Keratinocyte (primary cell): ENCODE measurements around the gene ELK3. TPM values are rescaled to one million over a fixed set of nuclear protein-coding genes. Genes with fewer than 3 reads are reported as not detected.

Source experiments
- DNase-seq: peaks from one replicate; pipeline ENCODE4 v3.0.0-alpha.2; 2011; ENCODE audit warnings: low read depth, missing footprints, low spot score
- FAIRE-seq: peaks from 2 replicates; lab custom pipeline; 2011; peaks lifted over from hg19 to GRCh38; lab: Jason Lieb, UNC
- H2AFZ ChIP-seq: 2 replicates; pipeline ENCODE4 v1.6.0; 2012; ENCODE audit warnings: low read length, control low read depth, inconsistent platforms; ENCODE audit not compliant: control insufficient read depth
- H3K27ac ChIP-seq: 2 replicates; pipeline ENCODE4 v1.5.1; 2011; ENCODE audit warnings: low read length; ENCODE audit not compliant: control insufficient read depth, insufficient read depth
- H3K27me3 ChIP-seq: 3 replicates; pipeline ENCODE4 v1.6.0; 2011; ENCODE audit warnings: low read length; ENCODE audit not compliant: control insufficient read depth, insufficient read depth; ENCODE audit errors: extremely low read depth
- H3K36me3 ChIP-seq, 2 experiments: 2 replicates in 1 of 2; 3 replicates in 1 of 2; pipeline ENCODE4 v1.5.1; 2011; ENCODE audit warnings: low read length in 2 of 2, mild to moderate bottlenecking in 1 of 2; ENCODE audit not compliant: control insufficient read depth in 2 of 2, insufficient read depth in 2 of 2; ENCODE audit errors: extremely low read depth in 1 of 2
- H3K4me1 ChIP-seq: 3 replicates; pipeline ENCODE4 v1.5.1; 2011; ENCODE audit warnings: low read length; ENCODE audit not compliant: control insufficient read depth, insufficient read depth; ENCODE audit errors: extremely low read depth
- H3K4me2 ChIP-seq: 3 replicates; pipeline ENCODE4 v1.6.0; 2011; ENCODE audit warnings: low read depth, low read length; ENCODE audit not compliant: control insufficient read depth, insufficient read depth; ENCODE audit errors: extremely low read depth
- H3K4me3 ChIP-seq, 3 experiments: fragments of 200-600 bp in 1 of 3; sonication (generic) in 1 of 3; 2 replicates in 2 of 3; 3 replicates in 1 of 3; pipeline ENCODE4 v1.5.1; 2011 to 2016; ENCODE audit warnings: low read length in 3 of 3, mild to moderate bottlenecking in 3 of 3, control low read depth in 2 of 3, inconsistent platforms in 1 of 3, low read depth in 1 of 3, mixed read lengths in 1 of 3, mixed run types in 1 of 3, moderate library complexity in 1 of 3; ENCODE audit not compliant: control insufficient read depth in 2 of 3, insufficient read depth in 2 of 3; ENCODE audit errors: extremely low read depth in 1 of 3
- H3K79me2 ChIP-seq: 2 replicates; pipeline ENCODE4 v1.6.0; 2012; ENCODE audit warnings: low read length; ENCODE audit not compliant: control insufficient read depth, insufficient read depth
- H3K9ac ChIP-seq: 3 replicates; pipeline ENCODE4 v1.6.0; 2011; ENCODE audit warnings: low read length; ENCODE audit not compliant: control insufficient read depth, insufficient read depth; ENCODE audit errors: extremely low read depth
- H3K9me1 ChIP-seq: 3 replicates; pipeline ENCODE4 v1.6.0; 2011; ENCODE audit warnings: low read length; ENCODE audit not compliant: control insufficient read depth, insufficient read depth; ENCODE audit errors: extremely low read depth
- H3K9me3 ChIP-seq: 2 replicates; pipeline ENCODE4 v1.5.1; 2012; ENCODE audit warnings: low read depth, low read length; ENCODE audit not compliant: control insufficient read depth
- H4K20me1 ChIP-seq: 3 replicates; pipeline ENCODE4 v1.6.0; 2011; ENCODE audit warnings: low read length; ENCODE audit not compliant: control insufficient read depth, insufficient read depth; ENCODE audit errors: extremely low read depth
- CTCF ChIP-seq, 3 experiments: IDR thresholded peaks in 1 of 3; conservative IDR thresholded peaks in 1 of 3; optimal IDR thresholded peaks in 1 of 3; 2 replicates in 2 of 3; 3 replicates in 1 of 3; pipeline versions ENCODE3 to v1.5.1; 2011; ENCODE audit warnings: low read length in 3 of 3, mild to moderate bottlenecking in 3 of 3, moderate library complexity in 2 of 3, control low read depth in 1 of 3, inconsistent platforms in 1 of 3; ENCODE audit not compliant: insufficient read depth in 2 of 3; ENCODE audit errors: extremely low read depth in 1 of 3
- EZH2 ChIP-seq: IDR thresholded peaks from one replicate; pipeline ENCODE4 v1.6.1; 2012; ENCODE audit warnings: inconsistent platforms, mild to moderate bottlenecking, low read length, moderate library complexity
- dilution Hi-C: fragments of 300-500 bp; cut with MboI; formaldehyde crosslinking; loops from one replicate; pipeline ENCODE4 v1.7.0; 2020; ENCODE audit warnings: low sequenced_read_pairs; ENCODE audit not compliant: extremely low pct_ligation_motif_present
- polyA plus RNA-seq, 5 experiments: library from polyadenylated mRNA; depleted of rRNA in 3 of 5; stranded (reverse) in 3 of 5; stranded (forward) in 1 of 5; unstranded in 1 of 5; fragments of >200 nt; gene quantifications; 1 replicate in 1 of 5; 2 replicates in 3 of 5; 3 replicates in 1 of 5; pipeline versions ENCODE4 v1.2.1 to v1.2.3, GENCODE V29; 2011 to 2012; ENCODE audit warnings: missing spikeins in 2 of 5, low read depth in 1 of 5, low replicate concordance in 1 of 5

Gene ELK3
- polyA plus RNA-seq, 1 donor (not counting 4 experiments of a cell fraction or from before 2014, with no cell fraction given): 28.2 TPM

DNA sequence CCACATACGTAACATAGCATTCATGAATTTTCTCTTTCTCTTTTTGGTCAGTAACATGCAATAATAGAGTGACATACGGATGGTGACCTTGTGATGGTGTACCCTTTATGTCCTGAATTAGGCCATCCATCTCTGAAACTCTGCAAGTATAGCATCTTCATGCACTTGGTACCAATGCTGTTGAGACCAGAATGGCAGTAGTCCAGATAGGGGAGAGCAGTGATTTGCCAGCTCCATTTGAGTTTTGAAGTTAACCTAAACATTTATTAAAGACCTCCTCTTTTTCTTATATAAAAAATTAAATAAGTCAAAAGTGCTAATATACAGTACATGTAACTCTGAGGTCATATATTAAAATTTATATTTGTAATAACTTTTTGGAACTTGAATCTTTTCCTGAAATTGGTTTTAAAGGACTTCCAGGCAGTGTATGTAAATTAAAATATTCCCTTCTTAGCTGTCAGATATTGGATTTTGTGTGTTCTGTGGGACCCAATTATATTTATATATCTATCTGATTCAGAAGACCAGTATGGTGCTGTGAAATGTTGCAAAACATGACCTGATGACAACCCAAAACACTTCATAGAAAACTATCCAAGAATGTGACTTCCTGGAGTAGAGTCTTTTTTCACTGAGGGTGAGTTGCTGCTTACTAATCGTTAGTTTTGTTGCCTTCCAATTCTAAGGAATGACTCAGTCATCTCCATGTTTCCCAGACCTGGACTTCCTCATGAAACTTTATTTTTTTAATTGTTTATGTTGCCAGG lies 3.5 kb downstream of the ELK3 start:
- H2AFZ ChIP-seq: no peak overlapping the region
- peak overlapping the region; percentile 80 for H3K9ac ChIP-seq
- H3K4me3 ChIP-seq: peak overlapping the region in 2 of 3 experiments; percentile 61
- no peaks in the 10 kb centered on the region for H4K20me1 ChIP-seq
- H3K27ac ChIP-seq: peak overlapping the region; percentile 99
- H3K36me3 ChIP-seq: peaks cover 2 to 8% of the 10 kb centered on the region in 2 experiments
- no peaks in the 10 kb centered on the region for H3K9me3 ChIP-seq
- H3K27me3 ChIP-seq: no peaks in the 10 kb centered on the region
- H3K79me2 ChIP-seq: peaks cover 66% of the 10 kb centered on the region
- peak; percentile 86 for DNase-seq
- peaks cover 33% of the 10 kb centered on the region for H3K4me1 ChIP-seq
- peak; percentile 84 for FAIRE-seq
- no peaks in the 10 kb centered on the region for H3K9me1 ChIP-seq
- TF ChIP-seq CTCF (optimal IDR thresholded peaks at IDR 0.05 in 1 of 3, IDR thresholded peaks at IDR 0.05 in 1 of 3, conservative IDR thresholded peaks at IDR 0.05 in 1 of 3; ENCODE audit: extremely low read depth in 1 of 3, insufficient read depth in 2 of 3, low read length in 3 of 3) (no peak), EZH2 (no peak)
- dilution Hi-C loops: no loop called here
- H3K4me2 ChIP-seq: peak overlapping the region; percentile 85

- peaks cover 33% of the 10 kb centered on the region for H3K4me1 ChIP-seq
- dilution Hi-C loops: no loop called here
- no peak overlapping the region for H2AFZ ChIP-seq
- H3K27me3 ChIP-seq: no peaks in the 10 kb centered on the region
- peak overlapping the region; percentile 80 for H3K9ac ChIP-seq
- no peak for TF ChIP-seq EZH2
- TF ChIP-seq CTCF (optimal IDR thresholded peaks at IDR 0.05 in 1 of 3, IDR thresholded peaks at IDR 0.05 in 1 of 3, conservative IDR thresholded peaks at IDR 0.05 in 1 of 3; ENCODE audit: extremely low read depth in 1 of 3, insufficient read depth in 2 of 3, low read length in 3 of 3): no peak
- H3K9me3 ChIP-seq: peaks cover 3% of the 10 kb centered on the region
- no peak for DNase-seq
- peak overlapping the region; percentile 99 for H3K27ac ChIP-seq
- H3K36me3 ChIP-seq: peaks cover 3 to 14% of the 10 kb centered on the region in 2 experiments
- H4K20me1 ChIP-seq: no peaks in the 10 kb centered on the region
- H3K4me2 ChIP-seq: peak overlapping the region; percentile 68
- peaks cover 78% of the 10 kb centered on the region for H3K79me2 ChIP-seq
- peak overlapping the region in 2 of 3 experiments; percentile 61 for H3K4me3 ChIP-seq
- FAIRE-seq: peak; percentile 71
- no peaks in the 10 kb centered on the region for H3K9me1 ChIP-seq
These were observed 4.8 kb downstream of the ELK3 start for GRCh38 chr12:96198965-96199364.
